CMK (cell line): ENCODE results near the gene KLHDC8A.
"Not testable (repeated sequence)": the region's sequence is repeated elsewhere in the genome, so short reads cannot be mapped to it uniquely, and the experiment has no call there.

Source experiments
- DNase-seq: peaks from one replicate; pipeline ENCODE4 v3.0.0-alpha.2; 2010; ENCODE audit warnings: low read depth

KLHDC8A gene

DNA sequence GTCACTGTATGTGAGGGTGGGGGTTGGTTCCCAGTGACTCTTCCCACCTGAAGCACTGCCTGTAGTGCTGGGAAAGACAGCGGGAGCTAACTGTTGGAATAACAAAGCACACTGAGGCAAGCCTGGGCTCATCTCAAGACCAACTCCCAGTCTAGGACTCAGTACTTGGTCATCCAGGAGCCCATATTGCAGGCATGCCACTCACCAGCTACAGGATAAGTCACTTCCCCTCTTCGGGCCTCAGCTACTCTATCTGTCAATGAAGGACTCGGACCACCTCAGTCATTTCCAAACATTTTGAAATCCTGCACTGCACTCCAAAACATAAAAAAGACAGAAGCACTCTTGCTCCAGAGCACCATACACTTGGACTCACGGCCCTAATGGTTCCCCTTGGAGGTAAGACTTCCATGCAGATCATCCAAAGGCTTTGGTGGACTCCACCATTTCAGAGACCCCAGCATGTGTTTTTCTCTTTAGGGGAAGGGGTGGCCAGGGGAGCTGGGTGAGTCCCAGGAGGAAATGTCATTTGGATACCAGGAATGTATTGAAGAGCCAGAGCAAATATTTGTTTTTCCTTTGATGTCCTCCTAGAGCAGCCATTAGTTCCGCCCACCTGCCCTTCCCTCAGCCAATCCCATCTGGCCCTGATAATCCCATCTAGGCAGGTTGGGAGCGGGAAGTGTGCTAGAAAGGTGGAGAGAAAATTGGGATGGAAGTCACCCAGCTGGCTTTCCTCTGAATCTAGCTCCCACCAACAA lies 38.3 kb downstream of the KLHDC8A start:
- DNase-seq: no peak

DNA sequence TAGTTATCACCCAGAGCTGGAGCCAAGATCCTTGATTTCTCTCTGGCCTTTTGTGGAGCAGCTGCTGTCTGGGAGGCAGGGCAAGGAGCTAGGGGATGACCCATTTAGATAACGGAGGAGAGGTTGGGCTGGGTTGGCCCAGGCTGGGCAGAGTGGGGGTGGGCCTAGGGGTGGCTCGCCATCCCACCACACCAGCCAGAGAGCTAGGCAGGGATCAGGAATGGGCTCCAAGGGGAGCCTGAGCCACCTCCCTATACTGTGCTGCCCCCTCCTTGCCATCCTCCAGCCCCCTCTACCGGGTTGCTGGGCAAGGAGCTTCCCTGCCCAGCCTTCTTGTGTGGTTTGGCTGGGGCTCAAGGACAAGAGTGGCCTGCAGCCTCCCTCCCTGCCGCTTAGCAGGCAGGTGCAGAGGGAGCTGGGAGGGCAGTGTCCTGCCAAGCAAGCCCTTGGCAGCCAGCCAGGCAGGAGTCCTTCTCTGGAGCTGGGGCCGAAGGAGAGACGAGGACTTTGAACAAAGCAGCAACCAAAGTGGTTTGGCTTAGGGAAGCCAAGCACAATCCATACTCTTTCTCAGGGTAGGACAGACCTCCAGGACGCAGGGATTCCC lies 39.3 kb downstream of the KLHDC8A start:
- DNase-seq: no peak

GRCh38 chr1:205316161-205316566 lies 40.6 kb downstream of the KLHDC8A start:
- DNase-seq: no peak

- DNase-seq: no peak
These were observed 41.6 kb downstream of the KLHDC8A start for GRCh38 chr1:205315008-205315618.

DNA sequence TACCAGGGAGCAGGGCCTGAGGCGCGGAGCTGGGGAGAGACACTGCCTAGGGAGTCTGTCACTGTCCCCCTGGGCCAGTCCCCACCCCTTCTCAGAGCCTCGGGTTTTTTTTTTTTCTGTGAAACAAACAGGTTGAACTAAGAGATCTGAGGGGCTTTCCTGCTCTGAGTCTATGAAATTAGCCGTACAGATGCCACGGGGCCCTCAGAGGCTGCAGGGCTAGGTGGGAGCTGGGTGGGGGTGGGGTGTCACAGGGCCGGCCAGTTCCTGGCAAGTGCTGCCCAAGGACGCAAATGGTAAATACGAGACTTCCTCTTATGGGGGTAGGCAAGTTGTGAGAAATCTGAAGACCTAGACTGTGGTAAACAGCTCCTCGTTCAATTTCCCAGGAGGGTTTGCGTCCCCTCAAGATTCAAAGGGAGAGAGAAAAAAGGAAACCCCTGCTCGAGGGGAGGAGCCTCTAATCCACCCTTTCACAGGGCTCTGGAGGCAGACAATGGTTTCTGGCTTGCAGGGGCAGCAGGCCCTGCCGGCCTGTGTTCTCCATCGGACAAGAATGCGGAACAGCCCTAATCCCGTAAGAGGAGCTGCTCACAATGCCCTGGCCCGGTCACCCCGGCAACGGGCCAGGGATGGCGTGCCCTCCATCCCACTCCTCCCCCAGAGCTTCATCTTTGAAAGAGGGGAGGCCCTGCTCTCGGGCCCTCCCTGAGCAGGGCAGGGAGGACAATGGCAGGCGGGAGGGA lies 43.0 kb downstream of the KLHDC8A start:
- no peak for DNase-seq

- DNase-seq: no peak
These were observed 43.7 kb downstream of the KLHDC8A start for GRCh38 chr1:205312866-205313562.

- DNase-seq: no peak
These were observed 45.6 kb downstream of the KLHDC8A start for GRCh38 chr1:205310976-205311704.

DNA sequence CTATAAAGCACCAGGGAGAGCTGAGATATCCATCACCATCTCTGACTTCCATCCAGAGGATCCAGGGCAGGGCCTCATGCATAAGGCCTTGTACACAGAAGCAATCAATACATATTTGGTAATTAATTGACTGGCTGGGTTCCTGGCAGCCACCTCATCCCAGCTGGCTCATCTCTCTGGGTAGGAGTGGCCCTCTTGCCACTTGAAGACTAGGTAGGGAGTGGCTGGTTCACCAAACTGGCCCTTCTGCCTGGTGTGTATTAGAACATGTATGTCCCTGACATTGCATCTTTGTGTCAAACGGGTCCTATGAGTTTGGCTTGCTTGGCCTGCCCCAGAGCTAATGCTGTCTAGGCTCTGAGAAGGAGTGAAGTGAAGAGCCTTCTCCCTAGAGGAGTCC lies 47.0 kb downstream of the KLHDC8A start:
- DNase-seq: no peak

GRCh38 chr1:205306929-205307566 lies 49.7 kb downstream of the KLHDC8A start:
- DNase-seq: no peak

DNA sequence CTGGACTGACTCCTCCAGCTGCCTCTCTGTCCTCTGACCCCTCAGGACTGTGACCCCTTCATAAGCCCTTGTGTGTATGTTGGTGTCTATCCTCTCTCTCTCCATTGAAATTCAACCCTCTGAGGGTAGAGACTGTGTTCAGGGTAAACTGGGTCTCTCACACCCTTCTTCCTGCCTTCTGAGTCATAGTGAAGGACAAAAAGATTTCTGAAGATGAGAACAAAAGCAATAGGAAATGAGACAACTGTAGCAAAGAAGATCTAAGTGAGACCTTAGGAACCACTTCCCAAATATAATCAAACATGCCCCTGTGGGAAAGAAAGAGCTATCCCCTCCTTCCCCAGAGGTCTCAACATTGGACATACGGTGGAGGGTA lies 52.0 kb downstream of the KLHDC8A start:
- DNase-seq: no peak

DNA sequence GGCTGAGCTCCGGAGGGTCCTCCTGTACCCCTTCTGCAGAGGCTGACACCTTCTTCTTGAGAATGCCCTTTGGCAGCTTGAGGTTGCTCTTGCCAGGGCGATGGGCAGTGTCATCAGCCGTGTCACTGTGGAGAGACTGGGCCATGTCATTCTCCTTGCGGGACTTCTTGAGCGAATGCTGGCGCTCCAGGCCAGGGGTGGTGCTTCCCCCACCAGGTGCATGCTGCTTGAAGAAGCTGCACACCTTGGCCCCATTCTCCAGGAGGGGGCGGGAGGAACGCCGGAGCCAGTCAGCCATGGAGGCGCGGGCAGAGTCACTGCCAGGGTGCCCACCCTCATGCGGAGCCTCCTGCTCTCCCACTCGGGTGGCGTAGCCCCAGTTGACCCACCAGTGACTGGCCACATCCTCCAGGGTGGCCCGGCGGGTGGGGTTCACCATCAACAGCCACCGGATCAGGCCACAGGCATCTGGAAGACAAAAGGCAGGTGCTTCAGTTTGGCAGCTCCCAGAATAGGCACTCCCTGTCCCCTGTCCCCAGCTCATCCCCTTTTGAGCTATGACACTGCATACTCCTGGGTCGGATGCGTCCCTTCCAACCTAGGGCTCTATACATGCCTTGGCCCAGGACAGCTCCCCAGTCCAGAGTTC lies 52.6 kb downstream of the KLHDC8A start:
- DNase-seq: no peak

GRCh38 chr1:205303247-205303888 lies 53.4 kb downstream of the KLHDC8A start:
- DNase-seq: no peak

GRCh38 chr1:205301842-205302588 lies 54.7 kb downstream of the KLHDC8A start:
- DNase-seq: no peak

DNA sequence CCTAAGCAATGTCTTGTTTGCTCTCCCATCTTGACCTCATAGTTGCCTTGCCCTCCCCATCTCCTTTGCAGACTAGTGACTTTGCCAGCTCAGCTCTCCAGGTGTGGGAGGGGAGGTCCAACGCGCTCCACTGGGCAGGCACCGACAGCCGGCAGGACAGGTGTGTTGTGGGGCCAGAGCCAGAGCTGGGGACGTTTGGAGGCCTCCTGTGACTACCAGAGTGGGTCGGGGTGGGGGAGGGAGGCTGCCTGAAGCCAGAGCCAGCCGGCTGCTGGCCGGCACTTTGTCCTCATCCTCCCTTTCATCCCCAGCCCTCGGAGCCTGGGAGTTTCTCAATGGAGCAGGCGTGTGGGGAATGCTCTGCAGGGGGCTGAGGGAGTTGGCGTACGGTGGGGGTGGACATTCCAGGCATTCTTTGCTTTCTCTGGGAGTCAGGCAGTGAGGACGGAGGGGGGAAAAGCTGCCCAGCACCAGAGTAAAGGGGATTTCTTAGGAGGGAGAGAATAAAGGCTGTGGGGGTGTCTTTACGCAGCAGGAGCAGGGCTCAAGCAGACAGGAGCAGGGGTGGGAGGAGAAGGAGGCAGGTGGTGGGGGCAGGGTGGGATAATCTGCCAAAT lies 55.4 kb downstream of the KLHDC8A start:
- no peak for DNase-seq

GRCh38 chr1:205300149-205300548 lies 56.6 kb downstream of the KLHDC8A start:
- no peak for DNase-seq

DNA sequence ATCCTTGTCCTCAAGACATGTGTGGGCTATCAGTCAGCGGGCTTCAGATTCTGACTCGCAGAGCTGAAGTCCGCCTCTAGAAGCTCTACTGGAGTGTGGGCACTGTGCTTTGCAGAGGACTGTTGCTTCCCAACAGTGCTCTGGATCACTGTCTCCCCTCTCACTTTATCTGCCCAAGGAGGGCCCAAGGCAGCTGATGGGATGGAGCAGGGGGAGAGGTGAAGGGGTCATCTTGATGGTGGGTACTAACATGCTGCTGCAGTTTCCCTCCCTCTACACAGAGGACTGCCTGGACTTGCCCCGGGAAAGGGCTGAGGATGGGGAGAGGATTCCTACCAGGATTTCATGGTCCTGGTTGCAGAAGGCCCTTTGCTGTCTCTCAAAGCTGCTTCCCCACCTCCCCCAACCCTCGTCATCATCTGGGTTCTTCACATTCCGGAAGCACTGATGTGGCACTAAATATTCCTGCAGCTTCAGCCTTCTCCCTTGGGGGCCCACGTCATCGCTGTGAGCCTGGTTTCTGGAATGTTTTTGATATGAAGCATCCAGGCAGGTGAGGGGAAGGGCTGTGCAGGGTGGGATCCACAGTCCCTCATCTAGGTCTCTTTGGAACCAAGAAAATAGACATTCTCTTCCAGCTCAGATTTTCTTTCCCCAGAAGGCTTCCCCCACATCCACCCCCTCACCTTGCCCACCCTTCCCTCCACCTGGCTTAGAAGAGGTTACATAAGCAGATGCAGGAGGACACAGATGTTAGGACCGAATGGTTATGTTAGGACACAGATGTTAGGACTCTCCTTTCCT lies 58.3 kb downstream of the KLHDC8A start:
- no peak for DNase-seq

DNA sequence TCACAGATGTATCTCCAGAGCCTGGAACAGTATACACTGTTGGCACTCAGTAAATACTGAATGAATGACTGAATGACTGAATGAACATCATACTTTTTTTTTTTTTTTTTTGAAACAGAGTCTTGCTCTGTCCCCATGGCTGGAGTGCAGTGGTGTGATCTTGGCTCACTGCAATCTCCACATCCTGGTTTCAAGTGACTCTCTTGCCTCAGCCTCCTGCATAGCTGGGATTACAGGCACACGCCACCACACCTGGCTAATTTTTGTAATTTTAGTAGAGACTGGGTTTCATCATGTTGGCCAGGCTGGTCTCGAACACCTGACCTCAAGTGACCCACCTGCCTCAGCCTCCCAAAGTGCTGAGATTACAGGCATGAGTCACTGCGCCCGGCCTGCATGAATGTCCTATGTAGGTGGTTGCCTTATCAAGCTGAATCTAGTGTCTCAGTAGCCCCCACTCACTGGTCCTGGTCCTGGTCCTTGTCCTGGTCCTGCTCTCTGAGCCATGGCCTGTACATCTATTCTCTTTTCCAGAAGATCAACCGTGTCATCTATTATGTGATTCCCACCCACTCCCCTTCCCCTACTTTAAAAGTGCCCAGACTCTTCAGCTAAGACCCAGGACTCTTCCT lies 59.1 kb downstream of the KLHDC8A start:
- DNase-seq: not testable (repeated sequence)
